Natural killer cell treated with Interleukin-12 subunit alpha and Interleukin-12 subunit beta and Interleukin-15 and Interleukin-18, amount 100 ng/mL, for 72 hours (primary cell): ENCODE measurements around the gene HSF4. TPM values are rescaled to one million over a fixed set of nuclear protein-coding genes. Genes with fewer than 3 reads are reported as not detected.

Source experiments
- ATAC-seq, 2 donors: fragments of 150-1000 bp; cut with Tn5 transposase in 1 of 2; sonication (Bioruptor Pico), chemical (Tn5 transposase) in 1 of 2; 2 replicates each; pipeline ENCODE4 v1.10.0; 2021
- DNase-seq: peaks from one replicate; pipeline ENCODE4 v3.0.0; 2022; ENCODE audit warnings: low spot score
- H3K27ac Mint-ChIP-seq, 2 donors: 1 replicate in 1 of 2; 2 replicates in 1 of 2; pipeline ENCODE4 v1.8.0; 2022; ENCODE audit warnings: mixed read lengths in 2 of 2, mild to moderate bottlenecking in 1 of 2, moderate library complexity in 1 of 2
- H3K27me3 Mint-ChIP-seq, 2 donors: 1 replicate in 1 of 2; 2 replicates in 1 of 2; pipeline ENCODE4 v1.8.0; 2022; ENCODE audit warnings: mixed read lengths in 2 of 2
- H3K36me3 Mint-ChIP-seq: one replicate; pipeline ENCODE4 v1.8.0; 2022; ENCODE audit warnings: mixed read lengths
- H3K4me1 Mint-ChIP-seq, 2 donors: 1 replicate in 1 of 2; 2 replicates in 1 of 2; pipeline ENCODE4 v1.8.0; 2022; ENCODE audit warnings: low read depth in 2 of 2, mixed read lengths in 2 of 2, mild to moderate bottlenecking in 1 of 2
- H3K4me3 Mint-ChIP-seq: one replicate; pipeline ENCODE4 v1.8.0; 2022; ENCODE audit warnings: mixed read lengths
- H3K9me3 Mint-ChIP-seq: 2 replicates; pipeline ENCODE4 v1.8.0; 2022; ENCODE audit warnings: mixed read lengths
- total RNA-seq, 2 donors: library from RNA; stranded (reverse); gene quantifications; one replicate each; pipeline ENCODE4 v1.2.3, GENCODE V29; 2022

Gene HSF4
- total RNA-seq, 2 donors from 2014 or later: 17.2 to 19.4 TPM

GRCh38 chr16:67145746-67146145 lies 18.8 kb upstream of the HSF4 start:
- Mint-ChIP-seq H3K27ac (no peak overlapping the region), H3K36me3 (peaks cover 17% of the 10 kb centered on the region), H3K4me3 (no peak overlapping the region), H3K4me1 (peaks cover 0 to 2% of the 10 kb centered on the region in 2 donors), H3K9me3 (no peaks in the 10 kb centered on the region), H3K27me3 (no peaks in the 10 kb centered on the region)
- ATAC-seq (no peak), DNase-seq (no peak)

- H3K27me3 Mint-ChIP-seq: peaks cover 0 to 5% of the 10 kb centered on the region in 2 donors
- DNase-seq (no peak), ATAC-seq (no peak)
- no peaks in the 10 kb centered on the region for H3K9me3 Mint-ChIP-seq
- no peak overlapping the region for H3K27ac Mint-ChIP-seq
- H3K4me3 Mint-ChIP-seq: no peak overlapping the region
- H3K4me1 Mint-ChIP-seq: peaks cover 0 to 2% of the 10 kb centered on the region in 2 donors
- peaks cover 12% of the 10 kb centered on the region for H3K36me3 Mint-ChIP-seq
These were observed 17.8 kb upstream of the HSF4 start for GRCh38 chr16:67146523-67147357.

- Mint-ChIP-seq H3K36me3 (peaks cover 12% of the 10 kb centered on the region), H3K9me3 (no peaks in the 10 kb centered on the region), H3K27me3 (peaks cover under 1 to 5% of the 10 kb centered on the region in 2 donors), H3K4me3 (no peak overlapping the region), H3K27ac (no peak overlapping the region), H3K4me1 (peaks cover 0 to 2% of the 10 kb centered on the region in 2 donors)
- ATAC-seq (no peak), DNase-seq (no peak)
These were observed 17.0 kb upstream of the HSF4 start for GRCh38 chr16:67147437-67148140.

GRCh38 chr16:67148221-67148620 lies 16.3 kb upstream of the HSF4 start:
- Mint-ChIP-seq H3K27ac (no peak overlapping the region), H3K27me3 (peaks cover 7 to 12% of the 10 kb centered on the region in 2 donors), H3K9me3 (no peaks in the 10 kb centered on the region), H3K4me3 (no peak overlapping the region), H3K36me3 (peaks cover 12% of the 10 kb centered on the region), H3K4me1 (peaks cover 6 to 9% of the 10 kb centered on the region in 2 donors)
- ATAC-seq: no peak
- no peak for DNase-seq

GRCh38 chr16:67148656-67149275 lies 15.8 kb upstream of the HSF4 start:
- H3K9me3 Mint-ChIP-seq: no peaks in the 10 kb centered on the region
- ATAC-seq (no peak), DNase-seq (peak; percentile 49)
- H3K36me3 Mint-ChIP-seq: peaks cover 12% of the 10 kb centered on the region
- H3K27ac Mint-ChIP-seq: no peak overlapping the region
- H3K4me3 Mint-ChIP-seq: peak overlapping the region; percentile 22
- H3K4me1 Mint-ChIP-seq: peaks cover 8 to 12% of the 10 kb centered on the region in 2 donors
- peaks cover 7 to 12% of the 10 kb centered on the region in 2 donors for H3K27me3 Mint-ChIP-seq

- Mint-ChIP-seq H3K9me3 (no peaks in the 10 kb centered on the region), H3K27ac (no peak overlapping the region), H3K27me3 (peaks cover 7 to 12% of the 10 kb centered on the region in 2 donors), H3K36me3 (peaks cover 9% of the 10 kb centered on the region), H3K4me3 (peak overlapping the region; percentile 22), H3K4me1 (peaks cover 8 to 13% of the 10 kb centered on the region in 2 donors)
- no peak for ATAC-seq
- DNase-seq: peak; percentile 51
These were observed 15.1 kb upstream of the HSF4 start for GRCh38 chr16:67149276-67150046.

GRCh38 chr16:67150047-67150832 lies 14.3 kb upstream of the HSF4 start:
- H3K4me1 Mint-ChIP-seq: peaks cover 8 to 14% of the 10 kb centered on the region in 2 donors
- peaks cover 7 to 12% of the 10 kb centered on the region in 2 donors for H3K27me3 Mint-ChIP-seq
- H3K36me3 Mint-ChIP-seq: peaks cover 5% of the 10 kb centered on the region
- ATAC-seq (peak; percentile 59 to 61), DNase-seq (no peak)
- no peaks in the 10 kb centered on the region for H3K9me3 Mint-ChIP-seq
- H3K27ac Mint-ChIP-seq: no peak overlapping the region
- H3K4me3 Mint-ChIP-seq: no peak overlapping the region

GRCh38 chr16:67150833-67151396 lies 13.6 kb upstream of the HSF4 start, which contains the start of gene B3GNT9:
TSS of gene B3GNT9 (minus strand) at chr16:67150998. CDS start at chr16:67150485, 513 bp downstream.
- Mint-ChIP-seq H3K9me3 (no peaks in the 10 kb centered on the region), H3K27me3 (peaks cover 7 to 12% of the 10 kb centered on the region in 2 donors), H3K27ac (no peak within 1 kb of the TSS), H3K4me1 (peaks cover 8 to 16% of the 10 kb centered on the region in 2 donors), H3K36me3 (peaks cover 5% of the 10 kb centered on the region), H3K4me3 (peak within 1 kb of the TSS; percentile 60)
- DNase-seq (no peak), ATAC-seq (peak; percentile 32 to 62)

- H3K36me3 Mint-ChIP-seq: peaks cover 5% of the 10 kb centered on the region
- peak overlapping the region; percentile 60 for H3K4me3 Mint-ChIP-seq
- ATAC-seq (no peak), DNase-seq (no peak)
- no peak overlapping the region for H3K27ac Mint-ChIP-seq
- H3K4me1 Mint-ChIP-seq: peaks cover 8 to 22% of the 10 kb centered on the region in 2 donors
- H3K27me3 Mint-ChIP-seq: peaks cover 7 to 12% of the 10 kb centered on the region in 2 donors
- no peaks in the 10 kb centered on the region for H3K9me3 Mint-ChIP-seq
These were observed 13.0 kb upstream of the HSF4 start for GRCh38 chr16:67151431-67152097.

GRCh38 chr16:67154578-67155294 lies 9.8 kb upstream of the HSF4 start:
- no peaks in the 10 kb centered on the region for H3K36me3 Mint-ChIP-seq
- peaks cover 7 to 12% of the 10 kb centered on the region in 2 donors for H3K27me3 Mint-ChIP-seq
- H3K9me3 Mint-ChIP-seq: no peaks in the 10 kb centered on the region
- peak overlapping the region; percentile 44 for H3K4me3 Mint-ChIP-seq
- H3K27ac Mint-ChIP-seq: no peak overlapping the region
- no peak for DNase-seq
- peaks cover 29 to 42% of the 10 kb centered on the region in 2 donors for H3K4me1 Mint-ChIP-seq
- ATAC-seq: no peak

GRCh38 chr16:67155295-67156142 lies 9.0 kb upstream of the HSF4 start:
- no peaks in the 10 kb centered on the region for H3K36me3 Mint-ChIP-seq
- DNase-seq (peak; percentile 78), ATAC-seq (peak; percentile 60 to 64)
- peaks cover 7 to 12% of the 10 kb centered on the region in 2 donors for H3K27me3 Mint-ChIP-seq
- no peak overlapping the region for H3K27ac Mint-ChIP-seq
- peak overlapping the region; percentile 44 for H3K4me3 Mint-ChIP-seq
- H3K4me1 Mint-ChIP-seq: peaks cover 29 to 42% of the 10 kb centered on the region in 2 donors
- H3K9me3 Mint-ChIP-seq: no peaks in the 10 kb centered on the region
